Sigmoid colon (tissue), 7 donors: ENCODE measurements around the gene SLC25A44. TPM values are rescaled to one million over a fixed set of nuclear protein-coding genes. Genes with fewer than 3 reads are reported as not detected.

Source experiments
- DNase-seq: peaks from one replicate; pipeline ENCODE4 v3.0.0-alpha.2; 2019
- H3K27ac ChIP-seq, 4 donors: fragments of 200-600 bp; sonication (generic); one replicate each; pipeline ENCODE4 v1.5.1; 2016 to 2019; ENCODE audit warnings: mild to moderate bottlenecking in 1 of 4
- H3K27me3 ChIP-seq, 3 donors: fragments of 200-600 bp; sonication (generic); one replicate each; pipeline ENCODE4 v1.5.1; 2019; ENCODE audit warnings: mild to moderate bottlenecking in 1 of 3
- H3K36me3 ChIP-seq, 4 donors: fragments of 200-600 bp; sonication (generic); one replicate each; pipeline ENCODE4 v1.5.1; 2016 to 2019
- H3K4me1 ChIP-seq, 4 donors: fragments of 200-600 bp; sonication (generic); one replicate each; pipeline ENCODE4 v1.5.1; 2017 to 2019
- H3K4me3 ChIP-seq, 4 donors: fragments of 200-600 bp; sonication (generic); one replicate each; pipeline ENCODE4 v1.5.1; 2017 to 2019; ENCODE audit warnings: mild to moderate bottlenecking in 2 of 4, moderate library complexity in 1 of 4
- H3K9me3 ChIP-seq, 4 donors: fragments of 200-600 bp in 3 of 4; sonication (generic) in 3 of 4; one replicate each; pipeline versions ENCODE4 v1.5.1 to v1.6.1; 2013 to 2019
- EP300 ChIP-seq, 4 donors: sonication (generic); formaldehyde crosslinking; IDR thresholded peaks; one replicate each; pipeline ENCODE4 v1.6.1; 2017; ENCODE audit warnings: antibody characterized with exemption in 4 of 4
- POLR2A ChIP-seq, 2 donors: fragments of 450-650 bp; IDR thresholded peaks; one replicate each; pipeline ENCODE4 v1.6.1; 2016; ENCODE audit warnings: antibody characterized with exemption in 2 of 2, mild to moderate bottlenecking in 2 of 2, moderate library complexity in 2 of 2
- POLR2AphosphoS5 ChIP-seq, 4 donors: sonication (generic); formaldehyde crosslinking; IDR thresholded peaks; one replicate each; pipeline ENCODE4 v1.6.1; 2017; ENCODE audit warnings: antibody characterized with exemption in 4 of 4
- WGBS, 2 donors: extraction: QIAGEN DNeasy Blood & Tissue Kit; methylation state at CpG; one replicate each; pipeline ENCODE4 v1.1.7; 2013; 5-methylcytosine and 5-hydroxymethylcytosine counted together
- intact Hi-C: fragments of 100-400 bp; cut with DNase I; formaldehyde crosslinking; loops from one replicate; pipeline ENCODE4 v1.15.1; 2023
- polyA plus RNA-seq, 3 donors: library from polyadenylated mRNA; stranded (reverse); fragments of 200-250 nt; gene quantifications; one replicate each; pipeline ENCODE4 v1.2.3, GENCODE V29; 2013
- total RNA-seq, 4 donors: library from RNA; depleted of rRNA; stranded (reverse); fragments of >200 nt; gene quantifications; one replicate each; pipeline ENCODE4 v1.1.0, GENCODE V29; 2016
- TF ChIP-seq, protein P1 (sequence below), 4 experiments: fragments of 450-650 bp in 3 of 4; fragments of 200-600 bp in 1 of 4; IDR thresholded peaks; one replicate each; pipeline ENCODE4 v1.5.1; 2016 to 2019; ENCODE audit warnings: antibody characterized with exemption in 4 of 4, mild to moderate bottlenecking in 3 of 4, moderate library complexity in 2 of 4
- donor health status: healthy with polysubstance abuse.
- donor health status: Bipolar disorder and iron deficiency.
- donor health status: healthy.

SLC25A44 gene
- total and polyA plus RNA-seq, 7 donors = 7.8 to 15.3 (median 10.0) TPM

DNA sequence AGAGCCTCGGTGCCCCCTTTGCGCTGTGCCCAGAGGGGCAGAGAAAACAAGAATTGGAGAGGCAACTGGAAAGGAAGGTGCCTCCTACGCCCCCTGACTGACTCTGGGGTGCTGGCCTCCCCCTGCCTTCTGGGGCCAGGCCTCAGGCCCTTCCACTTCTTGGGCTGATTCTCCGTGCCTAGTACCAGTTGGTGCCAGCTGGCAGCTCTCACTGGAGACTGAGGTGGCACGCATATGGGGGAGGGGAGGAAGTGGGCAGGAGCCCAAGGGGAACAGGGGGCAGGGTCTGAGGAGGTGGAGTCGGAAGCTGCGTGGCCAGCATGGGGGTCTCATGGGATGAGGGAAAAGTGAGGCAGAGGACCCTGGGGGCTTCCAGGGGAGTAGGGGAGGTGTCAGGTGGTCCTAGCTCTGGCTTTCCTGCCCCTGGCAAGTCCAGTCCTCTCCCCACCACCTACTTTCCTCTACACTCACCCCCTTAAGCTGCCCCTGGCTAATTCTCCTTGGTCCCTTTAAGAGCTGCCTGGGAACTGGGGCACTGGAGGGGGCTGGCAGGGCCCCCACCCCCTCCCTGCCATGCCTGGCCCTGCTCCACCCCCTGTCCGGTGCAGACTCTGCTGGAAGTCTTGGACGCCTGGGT is 47.0 kb upstream of the SLC25A44 start:
- H3K9me3 ChIP-seq = no peaks in the 10 kb centered on the region
- TF ChIP-seq EP300 (IDR thresholded peaks at IDR 0.05) (no peak), POLR2AphosphoS5 (IDR thresholded peaks at IDR 0.05) (peak in 1 of 4 donors; percentile 20)
- no peak overlapping the region for H3K4me3 ChIP-seq
- H3K4me1 ChIP-seq = peaks cover 0 to 34% (median 29%) of the 10 kb centered on the region in 4 donors
- WGBS, 2 donors = 43 to 51% methylated on average over 9 of the region's 9 CpGs
- H3K36me3 ChIP-seq = no peaks in the 10 kb centered on the region
- peaks cover 5 to 25% (median 18%) of the 10 kb centered on the region in 3 donors for H3K27me3 ChIP-seq
- intact Hi-C loops = loop anchor here (1.0 kb wide), 2 partner anchors 46 to 78 kb away; no protein-coding TSS in a partner anchor
- no peak for DNase-seq
- H3K27ac ChIP-seq = peak overlapping the region in 1 of 4 donors; percentile 38

DNA sequence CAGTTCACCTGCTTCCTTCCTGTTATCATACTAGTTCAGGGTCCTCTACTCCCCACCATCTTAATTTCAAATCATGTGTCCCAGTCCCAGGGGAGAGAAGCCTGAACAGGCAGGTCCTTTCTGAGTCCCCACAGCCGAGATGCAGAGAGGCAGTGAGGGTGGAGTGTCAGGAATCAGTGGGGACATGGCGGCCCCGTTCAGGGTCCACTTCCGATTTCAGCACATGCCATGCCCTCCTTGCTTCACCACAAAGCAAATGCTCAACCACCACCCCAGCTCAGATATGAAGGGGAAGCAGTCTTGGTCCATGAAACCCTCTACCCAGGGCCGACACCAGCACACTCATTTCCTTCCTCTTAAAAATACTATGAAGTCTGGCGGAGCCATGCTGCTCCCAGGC is 45.7 kb upstream of the SLC25A44 start:
- H3K27me3 ChIP-seq = peaks cover 5 to 34% (median 18%) of the 10 kb centered on the region in 3 donors
- peak overlapping the region in 1 of 4 donors; percentile 5 for H3K27ac ChIP-seq
- TF ChIP-seq, protein P1, sequence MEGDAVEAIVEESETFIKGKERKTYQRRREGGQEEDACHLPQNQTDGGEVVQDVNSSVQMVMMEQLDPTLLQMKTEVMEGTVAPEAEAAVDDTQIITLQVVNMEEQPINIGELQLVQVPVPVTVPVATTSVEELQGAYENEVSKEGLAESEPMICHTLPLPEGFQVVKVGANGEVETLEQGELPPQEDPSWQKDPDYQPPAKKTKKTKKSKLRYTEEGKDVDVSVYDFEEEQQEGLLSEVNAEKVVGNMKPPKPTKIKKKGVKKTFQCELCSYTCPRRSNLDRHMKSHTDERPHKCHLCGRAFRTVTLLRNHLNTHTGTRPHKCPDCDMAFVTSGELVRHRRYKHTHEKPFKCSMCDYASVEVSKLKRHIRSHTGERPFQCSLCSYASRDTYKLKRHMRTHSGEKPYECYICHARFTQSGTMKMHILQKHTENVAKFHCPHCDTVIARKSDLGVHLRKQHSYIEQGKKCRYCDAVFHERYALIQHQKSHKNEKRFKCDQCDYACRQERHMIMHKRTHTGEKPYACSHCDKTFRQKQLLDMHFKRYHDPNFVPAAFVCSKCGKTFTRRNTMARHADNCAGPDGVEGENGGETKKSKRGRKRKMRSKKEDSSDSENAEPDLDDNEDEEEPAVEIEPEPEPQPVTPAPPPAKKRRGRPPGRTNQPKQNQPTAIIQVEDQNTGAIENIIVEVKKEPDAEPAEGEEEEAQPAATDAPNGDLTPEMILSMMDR (IDR thresholded peaks at IDR 0.05) = no peak
- TF ChIP-seq POLR2A (IDR thresholded peaks at IDR 0.05) = no peak
- peak in 1 of 4 donors; percentile 3 for TF ChIP-seq POLR2AphosphoS5 (IDR thresholded peaks at IDR 0.05)
- TF ChIP-seq EP300 (IDR thresholded peaks at IDR 0.05) = no peak
- WGBS, 2 donors = 49 to 78% methylated on average over 6 of the region's 6 CpGs
- H3K36me3 ChIP-seq = no peaks in the 10 kb centered on the region
- peaks cover 0 to 33% (median 28%) of the 10 kb centered on the region in 4 donors for H3K4me1 ChIP-seq
- H3K9me3 ChIP-seq = no peaks in the 10 kb centered on the region
- intact Hi-C loops = no loop called here
- no peak overlapping the region for H3K4me3 ChIP-seq
- no peak for DNase-seq

DNA sequence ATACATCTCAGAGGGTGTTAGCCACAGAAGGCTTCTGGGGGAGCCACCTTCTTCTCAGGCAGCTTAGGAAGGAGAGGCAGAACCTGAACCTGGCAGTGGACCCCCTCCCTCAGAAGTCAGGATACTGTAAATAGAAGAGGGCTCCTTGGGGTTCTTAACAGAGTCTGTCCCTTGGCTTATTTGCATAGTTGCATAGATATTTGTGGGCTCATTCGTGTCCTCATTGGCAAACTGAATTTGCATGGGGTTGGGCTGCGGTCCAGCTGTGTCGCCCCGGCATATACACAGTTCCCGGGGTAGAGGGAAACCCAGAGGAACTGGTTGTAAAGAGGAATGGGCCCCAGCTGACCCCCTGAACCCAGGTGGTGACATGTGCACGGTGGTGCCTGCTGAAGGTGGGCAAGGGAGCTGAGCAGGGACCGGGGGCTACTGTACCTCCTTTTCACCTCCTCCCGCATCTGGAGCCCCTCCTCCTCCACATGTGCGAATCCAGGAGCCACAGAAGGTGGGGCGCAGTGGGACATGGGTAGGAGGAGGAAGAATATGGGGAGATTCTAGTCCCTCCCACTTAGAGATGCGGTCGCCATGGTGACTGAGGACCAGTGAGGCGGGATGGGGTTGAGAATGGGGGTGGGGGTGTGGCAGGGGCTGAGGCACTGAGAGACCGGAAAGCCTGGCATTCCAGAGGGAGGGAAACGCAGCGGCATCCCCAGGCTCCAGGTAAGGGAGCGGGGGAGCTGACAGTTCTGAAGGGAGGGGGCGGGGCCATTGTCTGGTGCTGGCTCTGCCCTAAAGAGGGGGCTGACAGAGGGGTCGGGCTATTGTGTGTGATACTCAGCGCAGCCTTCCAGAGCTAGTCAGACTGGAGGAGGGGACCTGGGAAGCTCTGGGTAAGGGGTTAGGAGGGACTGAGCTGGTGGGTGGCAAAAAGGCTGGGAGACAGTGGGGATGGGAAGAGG is 44.3 kb upstream of the SLC25A44 start:
- no peak for DNase-seq
- TF ChIP-seq, protein P1 (IDR thresholded peaks at IDR 0.05) = no peak
- TF ChIP-seq EP300 (IDR thresholded peaks at IDR 0.05) = no peak
- no peak for TF ChIP-seq POLR2AphosphoS5 (IDR thresholded peaks at IDR 0.05)
- no peak for TF ChIP-seq POLR2A (IDR thresholded peaks at IDR 0.05)
- Histone ChIP-seq H3K4me3 (no peak overlapping the region), H3K27me3 (peaks cover 5 to 34% (median 18%) of the 10 kb centered on the region in 3 donors), H3K9me3 (no peaks in the 10 kb centered on the region), H3K36me3 (no peaks in the 10 kb centered on the region), H3K4me1 (peaks cover 0 to 21% (median 19%) of the 10 kb centered on the region in 4 donors), H3K27ac (no peak overlapping the region)
- WGBS, 2 donors = 49 to 52% methylated on average over 20 of the region's 20 CpGs
- intact Hi-C loops = no loop called here

DNA sequence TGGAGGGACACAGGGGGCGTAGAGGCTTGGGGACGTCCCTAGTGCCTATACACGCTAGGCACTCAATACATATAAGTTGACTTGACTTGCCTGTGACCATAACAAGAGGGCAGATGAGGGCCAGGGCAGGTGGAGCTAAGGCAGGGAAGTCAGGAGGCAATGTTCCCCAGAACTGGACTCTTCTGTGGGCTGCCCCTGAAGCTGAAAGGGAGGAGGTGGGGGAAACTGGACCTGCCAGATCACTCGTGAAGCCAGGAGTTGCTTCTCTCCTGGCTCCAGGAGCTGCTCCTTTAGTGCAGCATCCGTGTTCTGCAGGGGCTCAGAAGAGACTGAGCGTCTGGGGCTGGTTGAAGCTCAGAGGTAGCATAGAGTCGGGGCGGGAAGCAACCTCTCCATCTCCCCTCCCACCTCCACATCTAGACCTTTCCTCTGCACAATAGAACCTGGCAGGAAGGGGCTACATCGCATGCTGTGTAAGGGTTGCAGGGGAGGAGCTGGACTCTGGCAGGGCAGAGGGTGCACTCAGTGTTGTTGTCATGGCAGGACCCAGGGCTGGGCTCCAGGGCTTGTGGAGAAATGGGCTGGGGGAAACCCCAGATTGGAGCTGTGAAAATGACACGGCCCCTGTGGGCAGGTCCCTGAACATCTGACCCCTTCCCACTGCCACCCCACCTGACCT is 43.4 kb upstream of the SLC25A44 start:
- 70 to 72% methylated on average over 10 of the region's 10 CpGs for WGBS, 2 donors
- Histone ChIP-seq H3K4me3 (no peak overlapping the region), H3K27ac (no peak overlapping the region), H3K9me3 (no peaks in the 10 kb centered on the region), H3K36me3 (no peaks in the 10 kb centered on the region), H3K27me3 (peaks cover 5 to 34% (median 18%) of the 10 kb centered on the region in 3 donors), H3K4me1 (peaks cover 0 to 19% (median 18%) of the 10 kb centered on the region in 4 donors)
- TF ChIP-seq EP300 (IDR thresholded peaks at IDR 0.05) (no peak), POLR2A (IDR thresholded peaks at IDR 0.05) (no peak), POLR2AphosphoS5 (IDR thresholded peaks at IDR 0.05) (no peak)
- TF ChIP-seq, protein P1 (IDR thresholded peaks at IDR 0.05) = no peak
- intact Hi-C loops = no loop called here
- no peak for DNase-seq
